ENCODE data around the gene GALNT7.

Gene GALNT7

GRCh38 chr4:173269280-173269679, 100.7 kb downstream of the GALNT7 start:
- no peak for DNase-seq

GRCh38 chr4:173270312-173271027, 101.9 kb downstream of the GALNT7 start:
- no peak for DNase-seq

- DNase-seq = no peak
Observed at GRCh38 chr4:173272314-173272713, 103.7 kb downstream of the GALNT7 start.

- no peak for DNase-seq
Observed at GRCh38 chr4:173272996-173273395, 104.4 kb downstream of the GALNT7 start.

- no peak for DNase-seq
Observed at GRCh38 chr4:173273941-173274340, 105.3 kb downstream of the GALNT7 start.

GRCh38 chr4:173274744-173275143, 106.1 kb downstream of the GALNT7 start:
- no peak for DNase-seq

GRCh38 chr4:173275150-173275549, 106.5 kb downstream of the GALNT7 start:
- no peak for DNase-seq

- DNase-seq = no peak
Observed at GRCh38 chr4:173277340-173277739, 108.7 kb downstream of the GALNT7 start.

- no peak for DNase-seq
Observed at GRCh38 chr4:173280998-173281397, 112.4 kb downstream of the GALNT7 start.

- DNase-seq = no peak
Observed at GRCh38 chr4:173281406-173282255, 113.0 kb downstream of the GALNT7 start.

- no peak for DNase-seq
Observed at GRCh38 chr4:173282256-173282562, 113.6 kb downstream of the GALNT7 start.

- DNase-seq = no peak
Observed at GRCh38 chr4:173282626-173283025, 114.0 kb downstream of the GALNT7 start.

- no peak for DNase-seq
Observed at GRCh38 chr4:173284463-173284862, 115.9 kb downstream of the GALNT7 start.

GRCh38 chr4:173287486-173287885, 118.9 kb downstream of the GALNT7 start:
- no peak for DNase-seq

- no peak for DNase-seq
Observed at GRCh38 chr4:173288296-173288695, 119.7 kb downstream of the GALNT7 start.

- no peak for DNase-seq
Observed at GRCh38 chr4:173288698-173289352, 120.2 kb downstream of the GALNT7 start.

- DNase-seq = no peak
Observed at GRCh38 chr4:173289353-173289727, 120.7 kb downstream of the GALNT7 start.

- no peak for DNase-seq
Observed at GRCh38 chr4:173291899-173292298, 123.3 kb downstream of the GALNT7 start.

GRCh38 chr4:173293663-173294062, 125.1 kb downstream of the GALNT7 start:
- no peak for DNase-seq

GRCh38 chr4:173294444-173294843, 125.8 kb downstream of the GALNT7 start:
- DNase-seq = no peak

- no peak for DNase-seq
Observed at GRCh38 chr4:173301518-173302201, 133.0 kb downstream of the GALNT7 start.

- DNase-seq = no peak
Observed at GRCh38 chr4:173307778-173308177, 139.2 kb downstream of the GALNT7 start.

GRCh38 chr4:173311368-173311767, 142.8 kb downstream of the GALNT7 start:
- no peak for DNase-seq
